Caco-2 (cell line): Measurements from ENCODE around the gene FBXO15. TPM values are rescaled to one million over a fixed set of nuclear protein-coding genes. Genes with fewer than 3 reads are reported as not detected.

Experiments used
- BruUV-seq: library from RNA; stranded (reverse); fragments of 400-500 nt; replicated peaks from 2 replicates; lab custom pipeline; 2021; lab: Mats Ljungman, UMichigan
- CTCF ChIA-PET: fragments of 300-600 bp; sonication (Branson Sonifier 250); formaldehyde crosslinking; loops from one replicate; lab custom pipeline; 2022; ENCODE audit warnings: antibody characterized with exemption; lab: Charles Lee
- POLR2A ChIA-PET: fragments of 300-600 bp; sonication (Branson Sonifier 250); formaldehyde crosslinking; loops from one replicate; lab custom pipeline; 2022; ENCODE audit warnings: antibody characterized with exemption; lab: Charles Lee
- DNase-seq, 2 experiments: peaks; one replicate each; pipeline versions ENCODE4 v3.0.0 to v3.0.0-alpha.2; 2020 to 2022
- H3K27me3 ChIP-seq: replicated peaks from 2 replicates; pipeline ENCODE4 v1.6.0; 2011; ENCODE audit warnings: low read length; ENCODE audit not compliant: control insufficient read depth, insufficient read depth
- H3K36me3 ChIP-seq: 2 replicates; pipeline ENCODE4 v1.5.1; 2011; ENCODE audit warnings: low read length; ENCODE audit not compliant: control insufficient read depth, insufficient read depth
- H3K4me1 ChIP-seq: fragments of 250-450 bp; sonication (Bioruptor Pico); 2 replicates; pipeline ENCODE4 v1.5.1; 2020; ENCODE audit warnings: mild to moderate bottlenecking
- H3K4me3 ChIP-seq: 2 replicates; pipeline ENCODE4 v1.5.1; 2011; ENCODE audit warnings: low read depth, mild to moderate bottlenecking, control low read depth, low read length
- H3K9me3 ChIP-seq: fragments of 250-450 bp; sonication (Bioruptor Pico); 2 replicates; pipeline ENCODE4 v1.5.1; 2020; ENCODE audit warnings: mild to moderate bottlenecking, moderate library complexity
- H3K27ac Mint-ChIP-seq: one replicate; pipeline ENCODE4 v1.8.0; 2022; ENCODE audit warnings: mixed read lengths; ENCODE audit not compliant: unreplicated experiment
- H3K27me3 Mint-ChIP-seq: one replicate; pipeline ENCODE4 v1.8.0; 2022; ENCODE audit warnings: mixed read lengths; ENCODE audit not compliant: insufficient read depth, unreplicated experiment
- H3K36me3 Mint-ChIP-seq: one replicate; pipeline ENCODE4 v1.8.0; 2022; ENCODE audit warnings: mild to moderate bottlenecking, mixed read lengths; ENCODE audit not compliant: insufficient read depth, unreplicated experiment
- H3K4me1 Mint-ChIP-seq: one replicate; pipeline ENCODE4 v1.8.0; 2022; ENCODE audit warnings: low read depth, mixed read lengths; ENCODE audit not compliant: unreplicated experiment
- H3K4me3 Mint-ChIP-seq: one replicate; pipeline ENCODE4 v1.8.0; 2022; ENCODE audit warnings: mild to moderate bottlenecking, moderate library complexity, mixed read lengths; ENCODE audit not compliant: unreplicated experiment
- H3K9me3 Mint-ChIP-seq: one replicate; pipeline ENCODE4 v1.8.0; 2022; ENCODE audit warnings: mixed read lengths; ENCODE audit not compliant: unreplicated experiment
- intact Hi-C: fragments of 100-400 bp; cut with micrococcal nuclease; formaldehyde crosslinking; loops from one replicate; pipeline ENCODE4 v1.10.0; 2022; ENCODE audit not compliant: unreplicated experiment
- total RNA-seq: library from RNA; stranded (reverse); gene quantifications from 2 replicates; pipeline ENCODE4 v1.2.3, GENCODE V29; 2022
- TF ChIP-seq, protein P1 (sequence below), 2 experiments: fragments of 200-600 bp in 1 of 2; IDR thresholded peaks; 1 replicate in 1 of 2; 2 replicates in 1 of 2; pipeline versions ENCODE4 v1.5.1 to v1.8.0; 2011 to 2022; ENCODE audit warnings: antibody characterized with exemption in 1 of 2, control low read depth in 1 of 2, inconsistent platforms in 1 of 2, low read depth in 1 of 2, low read length in 1 of 2, mild to moderate bottlenecking in 1 of 2, moderate library complexity in 1 of 2; ENCODE audit not compliant: insufficient read depth in 1 of 2, severe bottlenecking in 1 of 2, unreplicated experiment in 1 of 2

FBXO15 gene
- total RNA-seq, 1 experiment from 2014 or later: 0.29 TPM

DNA sequence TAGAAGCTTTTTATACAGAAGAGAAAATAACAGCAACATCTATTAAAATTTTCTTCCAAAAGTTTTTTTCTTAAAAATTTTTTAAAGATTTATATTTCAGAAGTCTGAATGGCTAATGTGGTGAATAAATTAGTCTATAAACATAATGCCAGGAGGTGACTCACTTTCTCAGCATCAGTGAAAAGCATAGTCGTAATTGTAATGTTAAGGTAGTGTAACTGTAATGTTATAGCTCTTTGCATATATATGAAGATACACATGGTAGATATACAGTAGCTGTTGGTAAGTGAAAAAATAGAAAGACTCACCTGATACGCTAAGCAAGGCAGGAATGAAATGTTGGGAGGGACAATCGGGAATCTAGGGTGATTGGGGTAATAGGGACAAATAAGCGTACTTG, 6.2 kb upstream of the FBXO15 start:
- ChIA-PET CTCF (no interaction called here), POLR2A (no interaction called here)
- no peaks in the 10 kb centered on the region for H3K4me1 ChIP-seq
- H3K4me1 Mint-ChIP-seq: no peaks in the 10 kb centered on the region
- intact Hi-C loops: no loop called here
- H3K9me3 ChIP-seq: no peaks in the 10 kb centered on the region
- TF ChIP-seq, protein P1, sequence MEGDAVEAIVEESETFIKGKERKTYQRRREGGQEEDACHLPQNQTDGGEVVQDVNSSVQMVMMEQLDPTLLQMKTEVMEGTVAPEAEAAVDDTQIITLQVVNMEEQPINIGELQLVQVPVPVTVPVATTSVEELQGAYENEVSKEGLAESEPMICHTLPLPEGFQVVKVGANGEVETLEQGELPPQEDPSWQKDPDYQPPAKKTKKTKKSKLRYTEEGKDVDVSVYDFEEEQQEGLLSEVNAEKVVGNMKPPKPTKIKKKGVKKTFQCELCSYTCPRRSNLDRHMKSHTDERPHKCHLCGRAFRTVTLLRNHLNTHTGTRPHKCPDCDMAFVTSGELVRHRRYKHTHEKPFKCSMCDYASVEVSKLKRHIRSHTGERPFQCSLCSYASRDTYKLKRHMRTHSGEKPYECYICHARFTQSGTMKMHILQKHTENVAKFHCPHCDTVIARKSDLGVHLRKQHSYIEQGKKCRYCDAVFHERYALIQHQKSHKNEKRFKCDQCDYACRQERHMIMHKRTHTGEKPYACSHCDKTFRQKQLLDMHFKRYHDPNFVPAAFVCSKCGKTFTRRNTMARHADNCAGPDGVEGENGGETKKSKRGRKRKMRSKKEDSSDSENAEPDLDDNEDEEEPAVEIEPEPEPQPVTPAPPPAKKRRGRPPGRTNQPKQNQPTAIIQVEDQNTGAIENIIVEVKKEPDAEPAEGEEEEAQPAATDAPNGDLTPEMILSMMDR (IDR thresholded peaks at IDR 0.05; ENCODE audit: insufficient read depth in 1 of 2, low read depth in 1 of 2, low read length in 1 of 2, severe bottlenecking in 1 of 2, unreplicated experiment in 1 of 2): no peak
- no peaks in the 10 kb centered on the region for H3K27me3 ChIP-seq
- no peak for DNase-seq
- H3K27ac Mint-ChIP-seq: no peak overlapping the region
- H3K9me3 Mint-ChIP-seq: no peaks in the 10 kb centered on the region
- H3K4me3 Mint-ChIP-seq: no peak overlapping the region
- no peaks in the 10 kb centered on the region for H3K36me3 ChIP-seq
- H3K36me3 Mint-ChIP-seq: no peaks in the 10 kb centered on the region
- H3K27me3 Mint-ChIP-seq: no peaks in the 10 kb centered on the region
- H3K4me3 ChIP-seq: no peak overlapping the region
- BruUV-seq: no TSS peak

DNA sequence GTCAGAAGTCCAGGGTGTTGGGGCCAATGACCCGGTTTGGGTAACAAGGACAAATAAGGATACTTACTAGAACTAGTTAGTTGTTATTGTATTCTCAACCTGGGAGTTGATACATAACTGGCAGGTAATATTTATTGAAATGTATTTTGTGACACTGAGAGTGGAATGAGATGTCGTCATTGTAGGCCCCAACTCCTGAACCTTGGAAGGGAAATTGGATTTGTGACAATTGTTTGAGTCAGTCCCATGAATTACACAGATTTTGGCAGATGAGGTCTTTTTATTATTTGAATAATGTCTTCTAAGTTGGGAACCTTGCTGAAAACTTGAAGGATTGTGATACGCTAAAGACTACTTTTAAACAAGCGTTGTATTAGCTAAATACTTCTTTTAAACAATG, 5.7 kb upstream of the FBXO15 start:
- H3K9me3 Mint-ChIP-seq: no peaks in the 10 kb centered on the region
- CTCF ChIA-PET: no interaction called here

GRCh38 chr18:74152857-74153256, 5.2 kb upstream of the FBXO15 start:
- DNase-seq: no peak
- H3K9me3 ChIP-seq: no peaks in the 10 kb centered on the region
- H3K36me3 Mint-ChIP-seq: peaks cover 4% of the 10 kb centered on the region
- POLR2A ChIA-PET: no interaction called here
- H3K9me3 Mint-ChIP-seq: no peaks in the 10 kb centered on the region
- H3K4me3 ChIP-seq: no peak overlapping the region
- TF ChIP-seq, protein P1 (IDR thresholded peaks at IDR 0.05; ENCODE audit: insufficient read depth in 1 of 2, low read depth in 1 of 2, low read length in 1 of 2, severe bottlenecking in 1 of 2, unreplicated experiment in 1 of 2): no peak
- no peaks in the 10 kb centered on the region for H3K27me3 ChIP-seq
- CTCF ChIA-PET: no interaction called here
- no peaks in the 10 kb centered on the region for H3K27me3 Mint-ChIP-seq
- no peaks in the 10 kb centered on the region for H3K36me3 ChIP-seq
- no peak overlapping the region for H3K4me3 Mint-ChIP-seq
- BruUV-seq: no TSS peak
- H3K4me1 Mint-ChIP-seq: no peaks in the 10 kb centered on the region
- no peak overlapping the region for H3K27ac Mint-ChIP-seq
- intact Hi-C loops: no loop called here
- no peaks in the 10 kb centered on the region for H3K4me1 ChIP-seq

More for the DNA sequence above, 5.7 kb upstream of the FBXO15 start:
- Mint-ChIP-seq H3K27ac (no peak overlapping the region), H3K4me3 (no peak overlapping the region), H3K36me3 (no peaks in the 10 kb centered on the region), H3K4me1 (no peaks in the 10 kb centered on the region), H3K27me3 (no peaks in the 10 kb centered on the region)
- Histone ChIP-seq H3K9me3 (no peaks in the 10 kb centered on the region), H3K4me1 (no peaks in the 10 kb centered on the region), H3K36me3 (no peaks in the 10 kb centered on the region), H3K4me3 (no peak overlapping the region), H3K27me3 (no peaks in the 10 kb centered on the region)
- no TSS peak for BruUV-seq
- intact Hi-C loops: no loop called here
- POLR2A ChIA-PET: no interaction called here
- no peak for DNase-seq
- TF ChIP-seq, protein P1 (IDR thresholded peaks at IDR 0.05; ENCODE audit: insufficient read depth in 1 of 2, low read depth in 1 of 2, low read length in 1 of 2, severe bottlenecking in 1 of 2, unreplicated experiment in 1 of 2): no peak
